ENCODE results near the gene IL27RA.

The IL27RA gene

DNA sequence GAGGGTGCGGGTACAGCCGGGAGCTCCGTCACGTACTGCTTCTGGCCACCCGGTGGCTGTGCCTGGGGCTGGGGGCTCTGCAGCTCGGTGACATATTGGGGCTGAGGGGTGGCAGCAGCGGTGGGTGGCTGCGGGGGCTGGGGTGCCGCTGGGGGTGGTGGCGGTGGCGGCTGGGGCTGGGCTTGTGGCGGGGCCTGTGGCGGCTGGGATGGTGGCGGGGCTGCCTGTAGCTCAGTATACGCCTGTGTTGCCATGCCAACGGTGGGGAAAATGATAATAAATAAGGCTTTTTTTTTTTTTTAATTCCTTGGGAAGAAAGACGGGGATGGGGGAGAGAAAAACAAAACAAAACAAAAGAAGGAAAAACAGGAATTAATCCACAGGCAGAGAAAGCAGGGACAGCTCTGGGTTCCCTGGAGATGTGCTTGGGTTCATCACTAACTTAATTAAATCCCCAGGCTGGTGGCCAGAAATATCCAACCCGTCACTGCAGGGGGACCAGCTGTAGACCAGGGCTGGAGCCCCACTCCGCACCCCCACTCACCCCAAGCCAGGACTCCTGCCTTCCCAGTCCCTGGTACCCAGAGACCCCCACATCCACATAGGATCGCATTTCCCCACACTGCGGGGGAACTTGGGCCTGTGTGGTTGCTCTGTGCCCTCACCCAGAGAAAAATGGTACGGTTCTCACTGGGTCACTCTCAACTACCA lies 37.8 kb upstream of the IL27RA start:
- Histone ChIP-seq H3K79me2 (ENCODE audit: insufficient read depth, low read depth) (no peaks in the 10 kb centered on the region), H3K36me3 (ENCODE audit: insufficient read depth) (no peaks in the 10 kb centered on the region), H3K9ac (no peak overlapping the region), H3K27ac (no peak overlapping the region), H3K4me1 (ENCODE audit: low read depth, poor library complexity, severe bottlenecking) (no peaks in the 10 kb centered on the region), H3K27me3 (ENCODE audit: insufficient read depth, low read depth) (no peaks in the 10 kb centered on the region), H2AFZ (ENCODE audit: low read depth) (no peak overlapping the region), H3K4me2 (no peak overlapping the region), H3K4me3 (IDR thresholded peaks at IDR 0.05; ENCODE audit: insufficient read depth, low read depth, low read length) (no peak overlapping the region), H4K20me1 (ENCODE audit: insufficient read depth) (no peaks in the 10 kb centered on the region)
- TF ChIP-seq, protein P1, sequence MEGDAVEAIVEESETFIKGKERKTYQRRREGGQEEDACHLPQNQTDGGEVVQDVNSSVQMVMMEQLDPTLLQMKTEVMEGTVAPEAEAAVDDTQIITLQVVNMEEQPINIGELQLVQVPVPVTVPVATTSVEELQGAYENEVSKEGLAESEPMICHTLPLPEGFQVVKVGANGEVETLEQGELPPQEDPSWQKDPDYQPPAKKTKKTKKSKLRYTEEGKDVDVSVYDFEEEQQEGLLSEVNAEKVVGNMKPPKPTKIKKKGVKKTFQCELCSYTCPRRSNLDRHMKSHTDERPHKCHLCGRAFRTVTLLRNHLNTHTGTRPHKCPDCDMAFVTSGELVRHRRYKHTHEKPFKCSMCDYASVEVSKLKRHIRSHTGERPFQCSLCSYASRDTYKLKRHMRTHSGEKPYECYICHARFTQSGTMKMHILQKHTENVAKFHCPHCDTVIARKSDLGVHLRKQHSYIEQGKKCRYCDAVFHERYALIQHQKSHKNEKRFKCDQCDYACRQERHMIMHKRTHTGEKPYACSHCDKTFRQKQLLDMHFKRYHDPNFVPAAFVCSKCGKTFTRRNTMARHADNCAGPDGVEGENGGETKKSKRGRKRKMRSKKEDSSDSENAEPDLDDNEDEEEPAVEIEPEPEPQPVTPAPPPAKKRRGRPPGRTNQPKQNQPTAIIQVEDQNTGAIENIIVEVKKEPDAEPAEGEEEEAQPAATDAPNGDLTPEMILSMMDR (conservative IDR thresholded peaks at IDR 0.05; ENCODE audit: low read depth, low read length), result no peak

DNA sequence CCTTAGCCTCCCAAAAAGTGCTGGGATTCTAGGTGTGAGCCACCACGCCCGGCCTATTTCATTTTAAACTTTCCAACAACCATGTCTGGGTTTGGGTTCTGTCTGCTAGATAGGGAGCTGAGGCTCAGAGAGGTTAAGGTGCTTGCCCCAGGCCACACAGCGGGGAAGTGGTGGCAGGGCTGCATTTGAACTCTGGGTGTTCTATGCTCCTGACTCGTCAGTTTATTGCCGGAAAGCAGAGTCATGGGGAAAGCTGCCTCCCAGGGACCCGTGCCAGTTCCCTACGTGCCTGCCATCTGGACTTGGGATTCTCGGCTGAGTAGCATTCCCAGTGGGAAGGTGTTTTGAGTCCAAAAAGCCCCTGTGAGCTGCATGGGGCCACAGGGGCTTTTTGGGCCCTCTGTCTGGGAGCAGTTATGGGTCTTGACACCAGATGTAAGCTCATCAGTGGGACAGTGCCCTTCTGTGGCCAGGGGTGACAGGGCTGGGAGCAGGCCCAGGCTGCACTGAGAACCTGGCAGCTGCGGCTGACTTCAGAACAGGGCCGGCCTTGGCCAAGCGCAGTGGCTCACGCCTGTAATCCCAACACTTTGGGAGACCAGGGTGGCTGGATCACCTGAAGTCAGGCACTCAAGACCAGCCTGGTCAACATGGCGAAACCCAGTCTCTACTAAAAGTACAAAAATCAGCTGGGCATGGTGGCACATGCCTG lies 36.4 kb upstream of the IL27RA start:
- no peaks in the 10 kb centered on the region for H3K79me2 ChIP-seq (ENCODE audit: insufficient read depth, low read depth)
- H3K4me2 ChIP-seq, result no peak overlapping the region

DNA sequence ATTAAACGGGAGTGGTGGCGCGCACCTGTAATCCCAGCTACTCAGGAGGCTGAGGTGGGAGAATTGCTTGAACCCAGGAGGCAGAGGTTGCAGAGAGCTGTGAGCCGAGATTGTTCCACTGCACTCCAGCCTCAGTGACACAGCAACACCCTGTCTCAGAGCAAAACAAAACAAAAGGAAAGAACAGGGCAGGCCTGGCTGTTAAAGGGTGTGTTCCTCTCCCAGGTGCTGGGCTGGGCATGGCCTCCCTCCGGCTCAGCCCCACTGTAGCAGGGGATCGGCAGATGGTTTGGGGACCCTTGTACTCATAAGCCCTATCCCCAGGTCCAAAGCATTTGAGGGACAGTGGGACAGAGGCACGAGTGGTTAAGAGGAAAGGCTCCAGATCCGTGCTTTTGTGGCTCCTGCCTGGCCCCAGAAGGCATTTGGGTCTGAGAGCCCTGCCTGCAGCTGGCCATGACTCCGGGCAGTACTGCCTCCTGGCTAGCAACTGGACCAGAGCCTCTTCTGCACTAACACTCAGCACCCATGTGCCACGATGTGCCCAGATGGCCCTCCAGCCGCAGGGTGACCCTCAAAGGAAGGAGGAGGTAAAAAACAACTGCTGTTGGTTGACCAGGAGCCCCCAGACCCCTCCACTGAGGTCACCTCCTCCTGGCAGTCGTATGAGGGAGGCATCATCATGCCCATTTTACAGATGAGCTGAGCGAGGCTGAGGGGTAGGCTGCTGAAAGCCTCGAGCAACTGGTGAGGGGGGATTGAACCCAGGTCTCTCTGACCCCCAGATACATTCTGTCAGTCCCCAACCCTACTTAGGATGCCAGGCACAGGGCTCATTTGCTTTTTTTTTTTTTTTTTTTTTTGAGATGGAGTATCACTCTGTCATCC lies 35.4 kb upstream of the IL27RA start:
- Histone ChIP-seq H3K9ac (no peak overlapping the region), H3K36me3 (ENCODE audit: insufficient read depth) (no peaks in the 10 kb centered on the region), H2AFZ (ENCODE audit: low read depth) (no peak overlapping the region), H4K20me1 (ENCODE audit: insufficient read depth) (no peaks in the 10 kb centered on the region), H3K79me2 (ENCODE audit: insufficient read depth, low read depth) (no peaks in the 10 kb centered on the region), H3K4me2 (no peak overlapping the region), H3K27me3 (ENCODE audit: insufficient read depth, low read depth) (no peaks in the 10 kb centered on the region), H3K4me3 (IDR thresholded peaks at IDR 0.05; ENCODE audit: insufficient read depth, low read depth, low read length) (no peak overlapping the region), H3K4me1 (ENCODE audit: low read depth, poor library complexity, severe bottlenecking) (no peaks in the 10 kb centered on the region), H3K27ac (no peak overlapping the region)
- TF ChIP-seq, protein P1 (conservative IDR thresholded peaks at IDR 0.05; ENCODE audit: low read depth, low read length), result no peak

More for the DNA sequence above, 36.4 kb upstream of the IL27RA start:
- no peak overlapping the region for H3K4me3 ChIP-seq (IDR thresholded peaks at IDR 0.05; ENCODE audit: insufficient read depth, low read depth, low read length)
- no peak overlapping the region for H2AFZ ChIP-seq (ENCODE audit: low read depth)
- no peak overlapping the region for H3K27ac ChIP-seq
- no peaks in the 10 kb centered on the region for H3K36me3 ChIP-seq (ENCODE audit: insufficient read depth)
- H3K4me1 ChIP-seq (ENCODE audit: low read depth, poor library complexity, severe bottlenecking), result no peaks in the 10 kb centered on the region
- TF ChIP-seq, protein P1 (conservative IDR thresholded peaks at IDR 0.05; ENCODE audit: low read depth, low read length), result no peak
- H4K20me1 ChIP-seq (ENCODE audit: insufficient read depth), result no peaks in the 10 kb centered on the region
- no peak overlapping the region for H3K9ac ChIP-seq
- H3K27me3 ChIP-seq (ENCODE audit: insufficient read depth, low read depth), result no peaks in the 10 kb centered on the region

- Histone ChIP-seq H3K4me2 (no peak overlapping the region), H3K9ac (no peak overlapping the region), H2AFZ (ENCODE audit: low read depth) (no peak overlapping the region), H3K4me3 (IDR thresholded peaks at IDR 0.05; ENCODE audit: insufficient read depth, low read depth, low read length) (no peak overlapping the region), H3K4me1 (ENCODE audit: low read depth, poor library complexity, severe bottlenecking) (no peaks in the 10 kb centered on the region), H3K27ac (no peak overlapping the region), H3K27me3 (ENCODE audit: insufficient read depth, low read depth) (no peaks in the 10 kb centered on the region), H3K79me2 (ENCODE audit: insufficient read depth, low read depth) (no peaks in the 10 kb centered on the region), H4K20me1 (ENCODE audit: insufficient read depth) (no peaks in the 10 kb centered on the region), H3K36me3 (ENCODE audit: insufficient read depth) (no peaks in the 10 kb centered on the region)
- TF ChIP-seq, protein P1 (conservative IDR thresholded peaks at IDR 0.05; ENCODE audit: low read depth, low read length), result no peak
Measured at GRCh38 chr19:13996928-13997630, 34.5 kb upstream of the IL27RA start.

Data from KMS-11 (cell line).